Esophagus muscularis mucosa (tissue), 2 donors: ENCODE measurements around the gene CORO7.

Source experiments
- EP300 ChIP-seq: sonication (generic); formaldehyde crosslinking; IDR thresholded peaks from one replicate; pipeline ENCODE4 v1.6.1; 2017; ENCODE audit warnings: antibody characterized with exemption
- POLR2A ChIP-seq: fragments of 450-650 bp; IDR thresholded peaks from one replicate; pipeline ENCODE4 v1.6.1; 2017; ENCODE audit warnings: antibody characterized with exemption, moderate library complexity, mild to moderate bottlenecking, low read depth

- TF ChIP-seq POLR2A (no peak), EP300 (no peak)
Measured at GRCh38 chr16:4328782-4329775, 87.3 kb downstream of the CORO7 start.
